ENCODE measurements around the gene ARVCF.

The ARVCF gene

DNA sequence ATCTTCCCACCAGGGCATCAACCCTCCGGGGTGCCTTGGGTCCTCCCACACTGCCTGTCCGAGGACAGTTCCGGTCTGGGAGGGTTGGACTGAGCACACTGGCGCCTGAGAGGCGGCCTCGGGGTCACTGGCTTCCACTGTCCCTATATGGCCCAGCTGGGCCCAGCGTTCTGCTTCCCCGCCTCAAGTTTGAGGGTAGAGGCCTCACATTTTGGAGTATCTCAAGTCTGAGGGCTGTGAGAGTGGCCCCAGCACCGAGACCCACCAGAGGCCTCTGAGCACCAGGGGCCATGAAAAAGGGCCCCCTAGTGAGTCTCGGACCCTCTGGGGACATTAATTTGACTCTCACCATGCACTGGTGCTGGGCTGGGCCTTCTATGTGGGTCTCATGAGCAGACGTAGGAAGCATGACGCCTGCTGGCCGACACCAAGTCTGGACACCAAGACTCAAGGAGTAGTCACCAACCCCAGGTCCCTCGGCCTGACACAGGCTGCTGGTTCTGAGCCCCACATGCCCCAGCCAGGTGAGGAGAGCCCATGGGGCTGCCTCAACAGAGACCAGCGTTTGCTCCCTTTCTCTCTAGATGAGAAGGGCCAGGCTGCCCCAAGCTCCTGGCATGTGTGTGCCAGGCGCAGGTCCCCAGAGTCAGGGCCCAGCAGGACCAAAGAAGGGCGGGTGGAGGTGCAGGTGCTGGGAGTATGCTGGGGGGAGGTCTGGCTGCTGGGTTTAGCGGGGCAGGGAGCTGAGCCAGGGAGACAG lies 27.5 kb downstream of the ARVCF start:
- no peak for DNase-seq (ENCODE audit: low read depth in 2 of 3, low spot score in 1 of 3)

DNA sequence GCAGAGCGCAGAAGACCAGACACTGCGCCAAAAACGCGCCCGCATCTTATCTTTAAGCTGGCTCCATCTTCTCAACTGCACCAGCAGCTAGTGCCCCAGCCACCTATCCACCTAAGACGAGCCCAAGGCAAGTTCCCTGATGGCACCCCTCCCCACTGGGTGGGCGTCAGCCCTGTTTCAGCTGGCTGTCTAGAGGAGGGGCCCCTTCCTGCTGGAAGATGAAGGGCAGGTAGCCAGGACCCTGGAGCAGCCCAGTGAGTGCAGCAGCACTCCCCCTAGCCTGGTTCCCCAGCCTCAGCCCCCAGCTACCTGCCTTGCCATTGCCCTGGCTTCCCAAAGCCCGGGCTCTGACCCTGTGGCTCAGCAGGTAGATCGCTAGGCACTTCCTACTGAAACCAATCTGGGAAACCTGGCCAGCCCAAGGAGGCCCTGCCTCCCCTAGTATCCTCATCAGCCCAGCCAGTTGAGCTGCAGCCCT lies 28.3 kb downstream of the ARVCF start:
- no peak for DNase-seq (ENCODE audit: low read depth in 2 of 3, low spot score in 1 of 3)

GRCh38 chr22:19987394-19988306 lies 29.0 kb downstream of the ARVCF start:
- no peak for DNase-seq (ENCODE audit: low read depth in 2 of 3, low spot score in 1 of 3)

- DNase-seq (ENCODE audit: low read depth in 2 of 3, low spot score in 1 of 3) = peak; percentile 24 to 61 (median 42)
These were observed 29.9 kb downstream of the ARVCF start for GRCh38 chr22:19986410-19987341.

DNA sequence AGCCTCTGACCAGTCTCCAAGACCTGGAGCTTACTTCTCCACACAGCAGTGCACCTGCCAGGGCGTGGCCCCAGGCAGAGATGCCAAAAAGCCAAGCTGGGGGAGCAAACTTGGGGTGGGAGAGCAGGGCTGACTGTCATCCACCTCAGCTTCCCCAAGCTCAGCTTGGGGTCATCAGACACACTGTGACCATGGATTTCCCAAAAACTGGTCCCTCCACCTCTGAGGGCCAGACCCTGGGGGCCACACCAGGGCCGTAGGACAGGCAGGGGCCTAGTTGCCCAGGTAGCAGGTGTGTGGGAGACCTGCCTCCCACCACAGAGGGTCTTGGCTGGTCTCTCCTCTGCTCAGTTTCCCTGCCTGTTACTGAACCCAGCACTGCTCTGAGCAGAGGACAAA lies 30.6 kb downstream of the ARVCF start:
- DNase-seq (ENCODE audit: low read depth in 2 of 3, low spot score in 1 of 3) = no peak

DNA sequence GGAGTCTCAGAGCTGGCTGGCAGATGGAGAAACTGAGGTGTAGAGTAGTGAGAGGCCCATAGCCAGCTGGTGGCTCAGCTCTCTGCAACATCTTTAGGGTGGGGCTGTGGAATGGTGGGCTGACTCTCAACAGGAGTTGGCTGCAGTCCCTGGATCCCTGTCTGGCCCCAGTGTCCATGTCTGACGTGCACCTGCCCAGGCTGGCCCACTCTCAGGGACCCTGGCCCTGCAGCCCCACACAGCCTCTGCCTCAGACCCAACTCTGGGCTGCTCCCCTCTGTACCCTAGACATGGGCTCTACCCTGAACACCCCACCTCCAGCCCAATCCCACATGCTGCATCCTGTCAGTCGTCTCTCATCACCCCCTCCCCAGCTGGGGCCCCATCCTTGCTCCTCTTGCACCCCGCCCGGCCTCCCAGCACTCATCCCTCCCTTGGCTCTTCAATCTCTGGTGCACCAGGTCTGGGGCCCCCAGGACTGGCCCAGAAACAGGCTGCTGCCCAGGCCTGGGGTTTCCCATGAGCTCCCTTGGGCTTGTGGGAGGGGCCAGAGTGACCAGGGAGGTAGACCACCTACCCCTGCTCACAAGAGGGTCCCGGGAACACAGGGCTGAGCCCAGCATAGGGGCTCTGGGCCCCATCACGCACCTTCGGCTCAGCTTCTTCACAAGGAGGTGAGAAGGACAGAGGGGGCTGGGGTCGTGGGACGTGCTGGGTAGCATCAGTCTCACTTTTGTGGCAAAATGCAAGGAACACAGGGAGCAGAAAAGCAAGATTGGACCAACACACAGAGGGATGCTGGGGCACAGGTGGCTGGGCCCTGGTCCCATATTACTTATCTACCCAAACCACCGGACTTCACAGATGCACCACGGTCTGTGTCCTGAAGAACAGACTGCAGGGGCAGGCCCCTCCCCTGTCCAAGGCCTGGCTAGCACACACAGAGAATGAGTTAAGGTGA lies 31.5 kb downstream of the ARVCF start:
- DNase-seq (ENCODE audit: low read depth in 2 of 3, low spot score in 1 of 3) = no peak

DNA sequence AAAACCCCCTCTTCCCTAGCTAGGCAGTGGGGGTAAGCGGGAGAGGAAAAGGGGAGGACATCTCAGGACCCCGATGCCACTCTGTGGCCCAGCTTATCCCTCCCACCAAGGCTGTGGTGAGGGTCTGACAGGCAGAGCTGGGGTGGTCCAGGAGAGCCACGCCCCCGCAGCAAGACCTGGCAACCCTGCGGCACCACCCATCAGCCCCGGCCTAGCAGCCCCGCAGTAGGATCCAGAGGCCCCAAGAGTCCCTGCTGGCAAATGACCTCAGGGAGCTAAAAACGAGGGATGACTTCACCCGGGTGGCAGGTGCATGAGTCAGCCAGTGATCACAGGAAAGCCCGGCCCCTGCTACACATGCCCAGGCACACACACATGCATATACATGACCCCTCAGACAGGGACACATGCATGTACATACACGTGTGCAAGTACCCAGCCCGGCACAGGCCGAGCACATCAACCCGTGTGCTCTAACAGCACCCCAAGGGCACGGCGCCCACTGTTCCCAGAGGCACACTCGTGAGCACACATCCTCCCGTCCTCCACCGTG lies 32.3 kb downstream of the ARVCF start:
- no peak for DNase-seq (ENCODE audit: low read depth in 2 of 3, low spot score in 1 of 3)

GRCh38 chr22:19983741-19984140 lies 32.9 kb downstream of the ARVCF start:
- no peak for DNase-seq (ENCODE audit: low read depth in 2 of 3, low spot score in 1 of 3)

DNA sequence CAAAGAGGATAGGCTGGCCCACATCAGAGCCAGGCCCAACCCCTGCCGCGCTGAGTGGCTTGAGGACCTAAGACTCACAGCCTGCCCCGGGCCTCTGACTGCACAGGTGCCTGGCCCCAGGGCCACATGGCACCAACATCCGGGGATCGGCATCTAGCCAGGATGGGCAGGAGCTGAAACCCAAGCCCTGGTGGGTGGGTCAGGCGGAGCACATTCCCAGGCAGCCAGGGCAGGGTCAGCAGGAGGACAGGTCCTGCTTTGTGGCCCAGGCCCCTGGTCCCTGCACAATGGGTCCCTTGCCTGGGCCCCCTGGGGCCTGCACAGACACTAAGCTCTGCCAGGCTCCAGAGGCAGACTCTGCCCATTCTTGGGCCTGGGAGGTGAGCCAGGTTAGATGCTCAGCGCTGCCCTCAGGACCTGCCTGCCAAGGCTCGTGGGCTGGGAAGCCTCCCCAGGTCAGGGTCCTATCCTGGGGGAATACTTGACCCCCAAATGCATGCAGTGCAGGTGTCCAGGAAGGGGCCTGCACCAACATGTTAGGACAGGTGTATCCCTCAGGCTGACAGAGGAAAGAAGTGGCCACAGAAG lies 33.5 kb downstream of the ARVCF start:
- no peak for DNase-seq (ENCODE audit: low read depth in 2 of 3, low spot score in 1 of 3)

GRCh38 chr22:19981961-19982920 lies 34.4 kb downstream of the ARVCF start:
- DNase-seq (ENCODE audit: low read depth in 2 of 3, low spot score in 1 of 3) = no peak

DNA sequence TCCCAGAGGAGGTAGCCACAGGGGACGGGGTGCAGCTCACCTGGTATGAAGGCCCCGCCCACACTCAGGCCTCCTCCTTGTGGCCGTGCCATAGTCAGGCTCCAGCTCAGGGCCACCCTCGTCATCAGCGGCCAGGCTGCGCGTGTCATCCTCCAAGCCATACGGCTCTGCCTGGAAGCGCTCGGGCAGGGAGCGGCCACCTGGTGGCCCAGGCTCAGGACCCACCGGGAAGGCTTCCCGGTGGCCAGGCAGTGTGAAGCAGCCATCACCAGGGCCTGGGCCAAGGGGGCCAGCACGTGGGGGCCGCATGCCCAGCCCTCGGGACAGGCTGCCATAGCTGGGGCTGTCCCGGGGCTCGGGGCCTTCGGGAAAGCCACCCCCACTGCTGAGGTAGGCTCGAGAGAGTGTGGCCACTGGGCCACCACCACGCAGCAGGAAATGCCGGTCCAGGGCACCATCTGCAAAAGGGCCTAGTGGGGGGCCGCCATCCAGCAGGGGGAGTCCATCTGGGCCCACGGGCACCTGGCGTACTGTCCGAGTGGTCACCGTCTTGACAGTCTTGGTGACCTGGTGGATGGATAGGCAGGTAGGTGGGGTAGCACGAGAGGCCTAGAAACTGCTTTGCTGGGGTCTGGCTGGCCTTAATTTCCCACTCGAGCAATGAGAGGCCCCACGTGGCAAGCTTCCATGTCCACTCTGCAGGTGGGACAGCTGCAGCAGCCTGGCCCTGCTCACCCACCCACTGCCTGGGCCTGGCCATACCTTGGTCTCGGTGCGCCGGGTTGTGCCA lies 35.3 kb downstream of the ARVCF start:
- no peak for DNase-seq (ENCODE audit: low read depth in 2 of 3, low spot score in 1 of 3)

GRCh38 chr22:19980766-19981165 lies 35.9 kb downstream of the ARVCF start:
- DNase-seq (ENCODE audit: low read depth in 2 of 3, low spot score in 1 of 3) = no peak

DNA sequence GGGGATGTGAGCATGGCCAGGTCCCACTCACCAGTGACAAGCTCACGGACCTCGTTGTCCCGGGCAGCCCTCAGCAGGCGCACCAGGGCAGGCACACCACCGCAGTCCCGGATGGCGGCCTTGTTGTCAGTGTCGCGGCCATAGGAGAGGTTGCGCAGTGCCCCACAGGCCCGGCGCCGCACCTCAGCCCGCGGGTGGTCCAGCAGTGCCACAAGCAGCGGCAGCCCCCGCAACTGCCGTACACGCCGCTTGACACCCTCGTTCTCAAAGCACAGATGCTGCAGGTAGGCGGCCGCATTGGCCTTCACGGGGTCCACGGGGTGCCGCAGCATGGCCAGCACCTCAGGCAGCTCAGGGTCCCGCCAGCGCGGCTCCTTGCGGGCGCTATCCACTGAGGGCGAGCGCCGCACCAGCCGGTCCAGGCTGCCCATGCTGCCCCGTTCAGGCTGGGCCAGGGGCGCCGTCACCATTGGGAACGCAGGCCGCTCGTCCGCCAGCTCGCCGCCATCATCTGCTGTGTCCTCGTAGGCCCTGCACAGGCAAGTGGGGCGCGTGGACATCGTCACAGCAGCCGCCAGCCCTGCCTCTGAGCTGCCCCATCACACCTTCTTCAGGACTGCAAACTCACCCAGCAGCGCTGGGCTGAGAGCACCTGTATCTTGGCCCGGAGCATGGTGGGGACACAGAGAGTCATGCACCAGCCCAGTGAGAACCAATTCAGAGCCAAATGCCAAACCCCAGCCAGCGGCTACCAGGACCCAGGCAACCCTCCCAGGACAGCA lies 36.7 kb downstream of the ARVCF start:
- DNase-seq (ENCODE audit: low read depth in 2 of 3, low spot score in 1 of 3) = no peak

DNA sequence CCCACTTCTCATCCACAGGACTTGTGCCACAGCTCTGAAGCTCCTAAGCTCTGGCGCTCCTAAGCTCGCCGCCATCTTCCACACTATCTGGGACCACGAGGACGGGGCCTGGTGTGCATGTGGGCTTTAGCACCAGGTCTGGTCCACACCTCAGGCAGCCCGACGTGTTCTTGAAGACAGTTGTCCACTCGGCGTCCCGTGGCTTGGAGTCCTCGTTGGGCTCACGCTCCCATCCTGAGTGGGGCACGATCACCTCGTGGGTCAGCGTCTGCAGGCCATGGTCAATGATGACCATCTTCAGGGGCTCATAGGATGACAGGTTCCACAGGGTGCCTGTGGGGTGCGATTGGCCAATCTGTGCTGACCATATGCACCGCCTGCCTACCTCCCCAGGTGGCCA lies 37.9 kb downstream of the ARVCF start:
- no peak for DNase-seq (ENCODE audit: low read depth in 2 of 3, low spot score in 1 of 3)

DNA sequence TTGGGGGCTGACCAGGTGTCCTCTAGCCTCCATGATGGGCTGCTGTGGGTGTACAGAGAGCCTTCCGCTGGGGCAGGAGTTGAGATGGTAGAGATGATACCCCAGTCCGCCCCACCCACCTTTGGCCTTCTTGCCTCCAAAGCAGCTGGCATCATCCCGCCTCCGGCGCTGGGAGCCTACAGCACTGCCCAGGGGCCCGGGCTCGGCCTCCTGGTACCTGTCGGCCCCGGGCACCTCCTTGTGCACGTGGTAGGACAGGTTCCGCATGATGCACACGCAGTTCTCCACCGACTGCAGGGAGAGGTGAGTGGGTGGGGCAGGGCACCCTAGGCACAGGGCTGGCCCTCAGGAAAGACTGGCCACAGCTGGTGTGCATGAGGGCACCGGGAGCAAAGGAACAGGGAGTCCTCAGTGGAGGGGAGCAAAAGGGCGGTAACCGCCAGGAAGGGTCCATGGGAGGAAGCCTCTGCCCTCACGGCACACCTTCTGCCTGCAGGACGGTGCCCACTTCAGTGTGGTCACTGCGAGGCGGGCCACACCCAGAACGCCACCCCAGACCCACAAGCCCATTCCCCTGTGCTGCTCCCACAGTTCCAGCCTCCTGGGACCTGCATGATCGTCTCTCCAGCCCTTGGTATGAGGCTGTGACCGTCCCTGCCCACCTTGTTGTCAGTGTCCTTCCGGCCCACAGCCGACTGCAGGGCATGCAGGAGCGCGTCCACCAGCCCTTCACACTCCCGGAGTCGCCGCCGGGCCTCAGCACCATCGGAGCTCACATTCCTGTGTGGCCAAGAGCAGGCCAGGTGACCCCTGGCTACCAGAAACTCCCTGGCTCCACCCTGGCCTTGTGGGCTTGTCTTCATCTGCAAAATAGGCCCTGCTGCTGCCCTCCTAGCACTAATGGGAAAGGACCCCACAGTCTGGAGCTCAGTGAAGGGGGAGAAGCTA lies 39.1 kb downstream of the ARVCF start:
- DNase-seq (ENCODE audit: low read depth in 2 of 3, low spot score in 1 of 3) = no peak
